ENCODE data around the gene FGF8.

The FGF8 gene

DNA sequence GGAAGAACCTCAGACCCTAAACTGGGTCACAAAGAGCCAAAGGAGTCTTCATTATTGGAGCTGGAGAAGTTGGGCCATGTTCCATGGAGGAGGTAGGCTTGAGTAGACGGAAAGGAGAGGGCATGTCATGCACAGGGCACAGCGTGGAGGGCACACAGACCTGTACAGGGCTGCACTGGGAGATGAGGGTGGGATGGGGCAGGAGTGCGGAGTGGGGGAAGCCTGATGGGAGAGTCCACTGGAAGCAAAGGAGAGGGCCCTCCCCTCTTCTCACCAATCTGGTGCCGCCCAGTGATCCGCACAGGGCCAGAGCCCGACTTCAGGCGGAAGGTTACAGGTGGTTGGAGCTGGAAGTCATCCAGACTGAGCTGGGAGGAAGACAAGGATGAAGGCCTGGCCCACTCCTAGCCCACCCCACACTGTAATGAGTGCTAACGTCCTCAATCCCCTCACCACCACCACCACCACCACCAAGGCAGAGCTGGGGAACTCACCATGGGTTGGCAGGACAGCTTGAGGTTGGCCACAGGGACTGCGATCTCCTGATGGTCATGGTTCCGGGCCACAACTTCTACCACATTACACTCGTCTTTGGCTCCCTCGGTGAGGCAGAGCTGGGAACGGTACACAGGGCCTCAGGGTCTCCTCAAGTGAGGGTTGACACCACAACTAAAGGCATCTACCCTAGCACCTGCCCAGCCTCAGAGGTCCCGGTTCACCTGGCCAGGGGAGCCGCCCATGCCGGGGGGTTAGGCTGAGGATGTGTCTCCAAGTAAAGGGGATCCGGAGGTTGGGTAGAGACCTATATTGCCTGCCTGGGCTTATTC is 6.3 kb upstream of the FGF8 start:
- no peak for DNase-seq

DNA sequence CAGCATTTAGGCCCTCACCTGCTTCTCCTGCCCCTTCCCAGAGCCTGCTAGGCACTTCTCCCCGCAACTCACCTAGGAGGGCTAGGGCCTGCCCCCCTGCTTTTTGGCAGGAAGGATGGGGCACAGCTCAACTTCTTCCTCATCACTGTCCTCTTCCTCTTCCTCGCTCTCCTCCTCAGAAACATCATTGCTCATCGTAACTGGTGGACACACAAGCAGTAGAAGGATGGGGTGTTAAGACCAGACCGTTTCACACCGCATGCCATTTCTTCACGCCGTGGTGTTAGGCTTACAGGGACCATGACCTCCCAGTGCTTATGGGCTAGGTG is 5.7 kb upstream of the FGF8 start:
- DNase-seq = no peak

DNA sequence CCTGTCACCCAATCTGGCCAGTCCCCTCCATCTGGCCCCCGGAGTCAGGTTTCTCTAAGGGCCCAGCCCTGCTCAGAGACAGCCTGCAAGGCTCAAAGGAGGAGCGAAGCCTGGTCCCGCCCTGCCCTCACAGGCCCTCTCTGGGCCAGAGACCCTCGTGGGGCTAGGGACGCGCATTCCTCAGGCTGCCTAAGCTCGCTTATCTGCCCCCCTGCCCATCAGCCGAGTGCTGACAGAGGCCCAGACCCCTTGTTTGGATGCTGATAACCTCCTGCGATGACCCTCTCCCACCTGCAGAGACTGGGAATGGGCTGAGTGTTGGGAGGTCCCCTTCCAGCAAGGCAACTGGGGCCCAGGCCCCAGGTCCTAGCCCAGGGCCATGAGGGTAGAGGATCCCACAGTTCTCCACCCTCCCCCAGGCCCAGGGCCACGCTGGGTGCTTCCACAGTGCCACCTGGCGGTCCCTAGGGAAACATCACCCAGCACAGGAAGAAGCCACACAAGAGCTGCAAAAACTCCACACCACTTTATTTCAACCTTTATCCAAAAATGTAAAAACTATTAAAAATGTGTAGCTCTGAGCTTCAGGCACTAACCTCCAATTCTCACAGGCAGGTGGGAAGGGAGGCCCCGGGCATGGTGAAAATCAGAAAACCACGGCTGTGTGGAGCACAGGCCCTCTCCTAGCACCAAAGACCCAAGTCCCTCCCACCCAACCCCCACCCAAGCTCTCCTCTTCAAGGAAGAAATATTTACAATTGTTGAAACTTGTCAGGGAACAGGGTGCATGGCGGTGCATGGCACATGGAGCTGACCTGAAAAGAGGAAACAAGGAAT is 5.1 kb upstream of the FGF8 start:
- peak; percentile 56 for DNase-seq

DNA sequence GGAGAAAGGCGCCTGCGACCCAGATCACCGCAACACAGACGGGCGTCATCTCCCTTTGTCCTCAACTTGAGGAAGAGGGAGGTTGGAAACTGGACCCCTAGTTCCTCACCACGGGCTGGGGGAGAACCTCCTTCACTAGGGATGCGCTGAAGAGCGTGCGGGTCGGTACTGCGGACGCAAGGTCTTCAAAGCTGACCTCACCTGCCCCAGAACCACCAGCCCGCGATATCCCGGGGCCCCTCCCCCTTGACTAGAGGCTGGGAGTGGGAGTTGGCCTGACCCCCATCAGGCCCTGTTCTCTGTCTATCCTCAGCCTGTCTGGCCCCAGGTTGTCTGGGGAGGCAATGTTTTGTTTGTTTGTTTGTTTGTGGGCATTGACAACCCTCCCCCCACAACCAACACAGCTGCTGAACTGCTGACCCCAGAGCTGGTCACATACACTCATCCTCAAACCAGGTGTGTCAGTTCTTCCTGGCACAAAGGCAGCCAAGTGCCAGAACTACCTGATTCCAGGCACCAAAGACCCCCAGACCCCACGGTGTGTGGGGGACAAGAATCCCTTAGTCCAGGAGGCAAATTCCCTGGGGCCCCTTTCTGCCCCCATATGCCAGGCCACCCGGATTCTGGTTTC is 4.4 kb upstream of the FGF8 start:
- no peak for DNase-seq

DNA sequence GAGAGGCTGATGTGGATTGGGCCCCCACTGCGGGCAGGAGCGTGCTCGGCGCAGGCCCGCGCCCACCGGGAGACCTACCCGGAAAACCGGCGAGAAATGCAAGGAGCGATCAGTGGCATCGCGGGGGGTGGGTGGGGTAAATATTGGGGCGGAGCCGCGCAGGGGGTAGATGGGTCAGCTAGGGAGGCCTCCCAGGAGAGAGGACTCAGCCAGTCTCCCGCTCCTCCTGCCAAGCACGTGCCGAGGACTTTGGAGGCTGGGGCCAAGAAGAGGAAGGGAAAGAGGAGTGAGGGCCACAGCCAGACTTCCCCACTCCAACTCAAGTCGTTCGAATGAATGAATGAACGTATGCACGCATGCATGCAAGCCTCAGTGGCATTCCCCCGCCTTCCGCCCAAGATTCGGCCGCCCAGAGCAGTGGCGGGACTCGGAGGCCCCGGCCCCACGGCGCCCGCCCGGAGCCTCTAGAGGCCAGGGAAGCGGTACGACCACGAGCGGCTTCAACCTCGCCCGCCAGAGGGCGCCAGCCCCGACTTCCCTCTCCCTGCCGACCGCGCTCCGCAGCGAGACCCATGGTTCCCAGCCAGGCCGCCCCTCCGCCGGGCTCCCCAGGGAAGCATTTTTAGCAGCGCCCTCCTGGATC is 3.8 kb upstream of the FGF8 start:
- peak; percentile 72 for DNase-seq

DNA sequence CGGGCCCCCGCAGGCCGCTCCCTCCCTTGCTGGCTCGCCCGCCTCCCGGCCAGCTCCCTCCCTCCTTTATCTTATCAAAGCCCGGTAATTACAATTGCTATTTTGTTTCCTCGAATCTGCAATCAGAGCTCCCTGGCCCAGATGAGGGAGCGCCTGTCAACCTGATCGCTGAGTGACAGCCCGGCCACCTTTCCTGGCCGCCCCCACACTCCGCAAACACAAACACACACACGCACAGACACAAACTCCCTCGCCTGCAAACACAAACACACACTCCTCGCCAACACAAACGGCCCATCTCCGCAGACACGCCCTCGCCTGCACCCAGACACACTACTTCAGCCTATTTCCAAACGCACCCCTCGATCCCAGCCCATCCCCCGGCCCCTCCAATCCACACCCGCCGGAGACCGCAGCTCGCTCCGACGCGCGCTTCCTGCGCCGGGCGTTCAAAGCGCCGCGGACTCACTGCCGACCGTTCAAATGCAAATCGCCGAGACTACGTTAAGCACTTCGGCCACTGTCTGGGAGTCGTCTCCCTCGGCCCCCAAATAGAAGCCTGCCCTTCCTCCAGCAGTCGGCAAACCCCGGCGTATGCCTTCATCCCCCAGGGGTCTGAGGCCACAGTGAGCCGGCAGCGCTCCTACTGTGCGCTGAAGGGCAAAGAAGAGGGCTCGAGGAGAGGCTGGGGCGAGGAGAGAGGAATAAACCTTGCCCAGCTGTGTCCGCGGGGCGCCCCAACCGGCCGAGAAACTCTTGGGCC is 3.0 kb upstream of the FGF8 start:
- DNase-seq = no peak

DNA sequence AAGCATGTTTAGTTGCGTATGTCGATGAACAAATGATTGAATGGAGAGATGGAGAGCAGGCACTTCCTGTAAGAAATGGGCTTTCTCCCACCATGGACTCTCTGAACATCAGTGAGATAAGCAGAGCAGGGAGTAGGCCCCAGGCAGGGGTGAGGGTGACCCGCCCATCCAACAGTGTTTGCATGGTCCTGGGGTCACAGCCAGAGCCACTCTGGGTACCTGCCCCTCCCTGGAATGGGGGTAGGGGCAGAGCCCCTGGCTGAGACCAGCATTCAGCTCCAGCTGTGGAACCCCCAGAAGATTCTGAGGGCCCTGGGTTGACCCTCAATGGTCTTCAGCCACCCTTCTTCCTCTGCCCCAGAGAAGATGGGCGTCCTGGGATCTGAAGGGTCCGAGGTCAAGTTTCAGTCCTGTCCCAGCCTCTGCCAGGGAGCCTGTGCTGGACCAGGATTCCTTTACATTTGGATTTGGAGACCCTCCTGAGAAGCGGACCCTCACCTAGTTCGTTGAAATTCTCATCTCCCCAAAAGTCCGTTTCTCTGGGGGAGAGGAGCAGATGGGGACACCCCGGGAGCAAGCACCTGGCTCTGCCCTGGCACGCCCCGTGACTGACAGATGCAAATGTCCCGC is 2.4 kb upstream of the FGF8 start:
- DNase-seq = no peak

DNA sequence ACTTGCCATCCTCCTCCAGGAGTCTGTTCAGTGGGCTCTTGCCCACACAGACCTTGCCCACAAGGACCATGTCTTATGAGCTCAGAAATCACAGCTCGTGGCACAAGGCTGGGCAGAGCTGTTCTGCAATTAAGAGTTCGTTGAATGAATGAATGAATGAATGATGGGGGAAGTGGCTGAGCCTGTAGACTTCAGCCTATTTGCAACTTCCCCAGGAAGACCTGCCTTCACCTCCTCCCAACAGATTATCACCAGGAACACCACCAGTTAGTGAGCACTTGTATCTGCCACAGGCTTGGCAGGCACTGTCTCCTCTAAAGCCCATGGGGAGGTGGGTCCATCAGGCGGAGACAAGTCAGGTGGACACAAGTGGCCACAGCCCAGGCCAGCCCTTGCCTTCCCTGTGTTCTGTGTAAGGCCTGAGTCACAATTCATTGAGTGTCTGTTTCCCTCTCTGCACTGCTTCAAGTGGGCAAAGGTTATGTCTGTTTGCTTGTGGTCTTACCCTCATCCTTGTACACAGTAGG is 1.8 kb upstream of the FGF8 start:
- DNase-seq = no peak

DNA sequence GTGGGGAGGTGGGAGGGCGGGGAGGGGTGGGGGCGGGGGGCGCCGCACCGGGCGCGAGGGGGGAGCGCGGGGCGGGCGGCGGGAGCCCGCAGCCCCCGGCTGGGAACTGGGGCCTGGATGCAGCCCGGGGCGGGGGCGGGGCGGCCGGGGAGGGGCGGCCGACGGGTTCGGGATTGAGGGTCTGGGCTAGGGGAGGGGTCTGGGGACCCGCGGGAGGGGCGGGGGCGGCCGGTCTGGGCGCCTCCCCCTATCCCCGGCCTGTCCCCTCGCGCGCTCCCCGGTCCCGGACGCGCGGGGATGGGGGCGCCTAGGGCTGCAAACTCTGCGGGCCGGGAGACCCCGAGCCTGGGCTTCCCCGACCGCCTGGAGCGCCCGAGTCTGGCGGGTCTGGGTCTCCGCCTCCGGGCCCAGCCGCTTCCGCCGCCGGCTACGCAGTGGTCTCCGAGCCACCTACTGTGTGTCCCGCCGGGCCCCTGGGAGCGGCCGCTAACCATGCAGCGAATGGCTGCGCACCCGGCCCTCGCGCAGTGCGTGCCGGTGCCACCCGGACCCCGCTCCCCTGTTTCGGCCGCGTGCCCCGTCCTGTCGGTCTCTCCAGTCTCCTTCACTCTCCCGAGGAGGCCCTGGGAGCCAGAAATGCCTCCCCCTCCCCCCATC is 375 bp upstream of the FGF8 start:
- DNase-seq = no peak

DNA sequence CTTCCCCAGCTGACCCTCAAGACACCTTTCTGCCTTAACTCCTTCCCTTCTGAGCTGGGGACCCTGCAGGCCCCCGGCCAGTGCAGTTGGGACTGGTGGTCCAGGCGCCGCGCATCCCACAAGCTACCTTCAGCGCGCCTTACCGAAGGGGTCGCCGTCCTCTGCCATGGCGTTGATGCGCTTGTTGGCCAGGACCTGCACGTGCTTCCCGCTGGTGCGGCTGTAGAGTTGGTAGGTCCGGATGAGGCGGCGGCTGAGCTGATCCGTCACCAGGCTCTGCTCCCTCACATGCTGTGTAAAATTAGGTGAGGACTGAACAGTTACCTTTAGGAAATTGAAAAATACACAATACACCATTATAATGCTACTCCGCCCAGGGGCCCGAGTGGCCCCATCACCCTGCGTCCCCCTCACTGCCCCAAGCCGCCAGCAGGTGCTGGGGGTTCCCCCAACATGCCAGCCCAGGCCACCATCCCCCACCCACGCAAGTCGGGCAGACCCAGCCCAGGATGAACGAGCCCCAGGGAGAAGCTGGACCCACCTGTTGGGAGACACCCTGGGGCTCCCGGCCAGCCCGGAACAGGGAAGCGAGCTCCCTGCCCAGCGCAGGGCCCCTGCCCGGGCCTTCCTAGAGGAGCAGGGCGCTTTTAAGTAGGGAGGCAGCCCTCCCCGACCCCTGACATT is 1.2 kb downstream of the FGF8 start:
- no peak for DNase-seq

DNA sequence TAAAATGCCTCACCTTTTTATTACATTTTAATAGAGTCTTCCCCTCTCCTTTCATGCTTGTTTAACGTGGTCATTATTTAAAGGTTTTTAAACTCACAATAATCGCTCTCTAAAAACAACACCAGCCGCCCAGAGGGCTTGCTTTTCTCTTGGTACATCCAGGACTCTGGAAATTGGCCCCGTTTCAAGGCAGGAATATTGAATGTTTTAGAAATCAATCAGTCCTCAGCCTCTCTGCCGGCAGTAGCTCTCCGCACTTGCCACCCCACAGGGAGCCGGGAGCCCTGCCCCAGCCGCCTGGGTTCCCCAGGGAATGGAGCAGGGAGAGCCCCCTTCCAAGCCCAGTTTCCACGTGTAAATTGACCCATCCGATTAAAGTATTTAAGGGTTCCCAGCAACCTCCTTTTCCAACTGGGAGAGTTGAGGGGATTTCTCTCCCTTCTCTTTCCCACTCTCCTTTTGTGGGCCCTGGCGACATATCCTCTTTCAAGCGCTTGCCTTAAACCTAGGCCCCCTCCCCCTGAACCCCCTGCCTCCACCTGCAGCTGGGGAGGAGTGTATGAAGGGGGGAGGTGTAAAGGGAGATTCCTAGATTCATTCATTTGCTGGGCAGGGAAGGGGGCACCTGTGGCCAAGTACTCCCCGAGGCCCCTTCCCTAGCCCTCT is 1.9 kb downstream of the FGF8 start:
- DNase-seq = no peak

DNA sequence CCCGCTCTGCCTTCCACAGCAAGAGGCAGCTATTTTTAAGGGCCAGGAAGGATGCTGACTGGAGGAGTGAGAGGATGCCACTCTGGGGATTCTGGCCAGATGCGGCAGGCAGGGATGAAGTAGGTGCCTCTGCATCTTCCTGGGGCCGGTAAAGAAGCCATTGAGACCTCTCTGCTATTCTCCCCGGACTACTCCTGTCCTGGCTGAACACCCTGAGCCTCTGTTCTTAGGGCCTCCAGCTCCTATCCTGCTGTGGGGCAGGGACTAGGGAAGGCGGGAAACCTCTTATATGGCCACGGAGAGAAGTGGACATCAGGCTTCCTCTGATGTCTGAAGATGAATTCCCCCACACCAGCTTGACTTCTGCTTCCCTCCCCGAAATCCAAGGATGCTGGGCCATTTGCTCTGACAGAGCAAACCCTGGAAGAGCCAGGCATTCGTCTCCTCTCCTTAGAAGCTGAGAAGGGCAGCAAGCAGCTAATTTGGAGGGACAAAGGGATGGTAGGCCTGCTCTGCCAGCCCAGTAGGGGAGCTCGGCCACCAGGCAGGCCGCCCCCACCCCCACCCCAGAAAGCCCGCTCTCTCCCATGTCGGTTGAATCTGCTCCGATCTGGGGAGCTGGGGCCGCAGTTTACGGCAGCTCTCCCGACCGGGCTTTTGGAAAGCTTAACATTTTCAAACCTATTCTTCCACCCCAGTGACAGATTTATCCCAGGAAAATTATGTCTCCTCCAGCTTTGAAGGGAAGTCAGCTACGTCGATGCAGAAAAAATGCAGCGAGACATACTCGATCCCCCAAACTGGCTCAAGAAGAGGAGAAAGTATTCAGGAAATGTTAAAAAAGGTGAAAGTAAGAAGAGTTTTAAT is 2.8 kb downstream of the FGF8 start:
- DNase-seq = no peak

DNA sequence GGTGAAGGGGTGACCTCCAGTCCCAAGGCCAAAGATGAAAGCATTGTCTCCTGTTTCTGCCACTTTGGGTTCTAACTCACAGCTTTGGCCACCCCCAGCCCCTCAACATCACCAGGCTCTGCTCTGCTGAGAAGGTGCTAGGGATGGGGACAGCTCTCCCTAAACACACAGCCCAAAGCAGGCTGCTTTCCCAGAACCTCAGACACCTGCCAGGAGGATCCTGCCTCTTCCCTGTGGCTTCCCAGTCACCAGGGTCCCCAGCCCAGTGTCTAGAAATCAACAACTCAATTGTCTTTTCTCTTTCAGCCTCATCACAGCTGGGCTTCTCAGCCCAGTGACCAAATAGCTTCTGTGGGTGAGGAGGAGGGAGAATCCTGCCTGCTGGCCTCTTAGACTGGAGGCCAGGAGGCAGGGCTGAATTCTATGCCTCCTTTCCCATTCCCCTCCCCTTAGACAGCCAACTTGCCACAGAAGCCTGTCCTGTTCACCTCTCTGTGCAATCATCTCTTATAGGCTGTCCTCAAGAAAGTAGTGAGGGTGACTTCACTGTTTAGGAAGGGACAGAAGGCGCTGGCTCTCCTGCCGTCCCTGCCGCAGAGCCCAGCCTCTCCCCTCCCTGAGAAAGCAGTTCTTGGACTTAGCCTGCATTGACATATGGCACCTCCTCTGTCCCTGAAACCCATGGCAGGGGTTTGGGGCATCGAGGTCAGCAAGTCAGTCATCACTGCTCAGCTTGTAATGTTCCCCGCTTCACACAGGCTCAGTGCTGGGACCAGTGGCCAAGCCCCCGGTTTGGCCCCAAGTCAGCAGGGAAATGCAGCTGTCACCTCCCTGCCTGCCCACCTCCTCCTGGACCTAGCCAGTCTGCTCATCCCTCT is 3.7 kb downstream of the FGF8 start:
- DNase-seq = no peak

DNA sequence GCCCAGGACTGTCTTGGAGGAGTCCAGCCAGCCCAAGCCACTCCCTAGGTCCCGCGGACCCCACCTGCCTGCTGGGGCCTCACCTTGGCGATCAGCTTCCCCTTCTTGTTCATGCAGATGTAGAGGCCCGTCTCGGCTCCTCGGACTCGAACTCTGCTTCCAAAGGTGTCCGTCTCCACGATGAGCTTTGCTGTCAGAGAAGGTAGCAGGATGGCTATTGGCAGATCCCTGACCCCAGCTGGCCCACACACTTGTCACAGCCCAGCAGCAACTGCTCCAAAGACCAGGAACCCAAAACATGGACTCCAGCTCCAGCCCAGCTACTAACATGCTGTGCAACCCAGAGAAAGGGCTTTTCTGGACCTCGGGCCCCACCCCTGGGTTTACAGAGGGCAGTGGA is 4.5 kb downstream of the FGF8 start:
- no peak for DNase-seq

DNA sequence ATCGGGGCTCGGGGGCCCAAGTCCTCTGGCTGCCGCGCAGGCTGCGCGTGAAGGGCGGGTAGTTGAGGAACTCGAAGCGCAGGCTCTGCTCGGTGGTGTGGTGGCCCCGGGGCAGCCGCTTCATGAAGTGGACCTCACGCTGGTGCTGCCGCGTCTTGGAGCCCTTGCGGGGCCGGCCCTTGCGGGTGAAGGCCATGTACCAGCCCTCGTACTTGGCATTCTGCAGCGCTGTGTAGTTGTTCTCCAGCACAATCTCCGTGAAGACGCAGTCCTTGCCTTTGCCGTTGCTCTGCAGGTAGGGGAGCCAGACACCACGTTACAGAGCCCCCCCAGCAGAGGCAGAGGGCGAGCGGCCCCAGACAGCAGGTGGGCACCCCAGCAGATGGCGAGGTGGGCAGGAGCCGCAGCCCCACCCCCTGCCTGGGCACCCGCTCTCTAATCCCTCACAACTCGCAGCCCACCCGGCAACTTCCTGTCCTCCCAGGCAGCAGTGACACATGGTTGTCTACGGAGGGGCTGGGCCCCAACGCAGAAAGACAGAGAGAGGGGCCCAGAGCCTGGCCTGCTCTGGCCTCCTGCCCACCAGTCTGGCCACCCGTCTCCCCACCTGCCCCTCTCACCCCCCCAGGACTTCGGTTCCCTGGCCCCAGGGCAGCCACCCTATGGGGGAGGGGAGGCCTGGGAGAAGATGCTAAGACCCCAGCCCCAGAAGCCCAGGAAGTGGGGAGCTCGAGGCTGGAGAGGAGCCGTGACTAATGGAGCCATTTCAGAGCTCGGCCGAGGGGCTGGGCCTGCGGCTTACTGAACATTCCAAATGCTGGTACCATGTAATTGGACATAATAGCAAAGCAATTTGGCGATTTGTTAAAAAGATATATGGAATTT is 5.3 kb downstream of the FGF8 start:
- no peak for DNase-seq

DNA sequence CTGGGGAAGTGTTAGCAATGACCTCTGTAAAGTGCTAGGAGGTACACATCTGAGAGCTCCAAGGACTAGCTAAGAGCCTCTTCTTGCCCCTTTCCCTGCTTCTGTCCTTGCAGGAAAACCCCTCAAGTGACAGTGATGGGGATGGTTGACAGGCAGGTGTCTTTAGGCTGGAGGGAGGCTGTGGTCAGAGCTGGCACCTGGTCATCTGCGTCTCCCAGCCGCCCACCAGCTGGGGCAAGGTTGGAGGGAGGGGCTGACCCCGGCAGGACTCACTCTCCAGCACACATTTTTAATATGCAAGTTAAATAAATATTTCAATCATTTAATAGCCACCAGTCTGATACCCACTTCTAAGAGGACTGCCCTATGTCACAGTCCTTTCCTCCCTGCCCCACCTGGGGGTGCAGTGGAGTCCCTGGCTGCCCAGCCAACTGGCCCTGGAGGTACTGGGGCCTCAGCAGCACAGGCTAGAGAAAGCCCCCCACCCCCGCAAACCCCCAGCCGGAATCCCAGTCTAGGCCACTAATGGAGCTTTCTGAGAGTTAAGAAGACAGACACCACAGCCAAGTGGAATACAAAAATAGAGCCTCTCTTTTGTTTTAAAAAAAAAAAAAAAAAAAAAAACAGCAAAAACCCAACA is 6.3 kb downstream of the FGF8 start:
- DNase-seq = no peak

DNA sequence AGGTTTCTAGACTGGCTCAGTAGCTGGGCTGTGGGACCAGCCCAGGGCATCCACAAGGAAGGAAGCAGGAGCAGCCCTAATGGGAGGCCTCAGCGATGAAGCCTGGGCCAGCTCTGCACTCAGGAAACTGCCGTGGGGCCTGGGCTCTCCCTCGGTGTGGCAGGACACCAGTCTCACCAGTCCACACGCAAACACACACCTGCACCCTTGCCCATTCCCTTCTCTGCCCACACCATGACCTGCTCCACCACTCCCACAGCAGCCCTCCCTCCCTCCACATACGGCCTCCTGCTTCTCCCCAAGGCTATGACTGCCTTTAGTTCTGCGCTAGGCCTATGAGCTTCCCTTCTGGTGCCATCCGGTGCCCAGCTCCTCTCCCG is 7.1 kb downstream of the FGF8 start:
- no peak for DNase-seq

Data from activated effector memory CD4-positive, alpha-beta T cell treated with Interleukin-2 at 50 U/mL for 16 hours (primary cell).